Measurements from ENCODE around the gene KCNIP4. TPM values are rescaled to one million over a fixed set of nuclear protein-coding genes. Genes with fewer than 3 reads are reported as not detected.

The KCNIP4 gene
- total and polyA plus RNA-seq, 7 donors, result 0.03 TPM; not detected in 6

- Histone ChIP-seq H3K4me1 (no peaks in the 10 kb centered on the region), H3K27me3 (ENCODE audit: insufficient read depth in 3 of 3, low read length in 2 of 3) (no peaks in the 10 kb centered on the region), H3K27ac (no peak overlapping the region), H3K9me3 (no peaks in the 10 kb centered on the region), H3K36me3 (ENCODE audit: insufficient read depth in 1 of 2, low read depth in 1 of 2) (no peaks in the 10 kb centered on the region), H3K4me3 (no peak overlapping the region)
- intact Hi-C loops (cut with DNase I), result loop anchor here (5.0 to 10.0 kb wide), 2 partner anchors 251 to 253 kb away; no protein-coding TSS in a partner anchor
- WGBS, 3 donors, result 58 to 64% (median 60%) methylated on average over 4 of the region's 4 CpGs
- DNase-seq (no peak), ATAC-seq (no peak)
- no peak for TF ChIP-seq CTCF (IDR thresholded peaks at IDR 0.05)
These were observed 434.4 kb downstream of the KCNIP4 start for GRCh38 chr4:21514022-21514694.

GRCh38 chr4:21512353-21512752 is 436.2 kb downstream of the KCNIP4 start:
- 87 to 89% (median 89%) methylated on average over 1 of the region's 1 CpG for WGBS, 3 donors
- H3K27ac ChIP-seq, result no peak overlapping the region
- no peak overlapping the region for H3K4me3 ChIP-seq
- intact Hi-C loops (cut with DNase I), result loop anchor here (5.0 to 10.0 kb wide), 2 partner anchors 252 to 255 kb away; no protein-coding TSS in a partner anchor
- H3K27me3 ChIP-seq (ENCODE audit: insufficient read depth in 3 of 3, low read length in 2 of 3), result no peaks in the 10 kb centered on the region
- no peaks in the 10 kb centered on the region for H3K9me3 ChIP-seq
- no peaks in the 10 kb centered on the region for H3K36me3 ChIP-seq (ENCODE audit: insufficient read depth in 1 of 2, low read depth in 1 of 2)
- DNase-seq, result no peak
- no peak for TF ChIP-seq CTCF (IDR thresholded peaks at IDR 0.05)
- no peak for ATAC-seq
- no peaks in the 10 kb centered on the region for H3K4me1 ChIP-seq

GRCh38 chr4:21507439-21507838 is 441.1 kb downstream of the KCNIP4 start:
- Histone ChIP-seq H3K4me1 (no peaks in the 10 kb centered on the region), H3K27ac (no peak overlapping the region), H3K27me3 (ENCODE audit: insufficient read depth in 3 of 3, low read length in 2 of 3) (no peaks in the 10 kb centered on the region), H3K36me3 (ENCODE audit: insufficient read depth in 1 of 2, low read depth in 1 of 2) (no peaks in the 10 kb centered on the region), H3K4me3 (no peak overlapping the region), H3K9me3 (no peaks in the 10 kb centered on the region)
- WGBS, 3 donors, result 82 to 90% (median 84%) methylated on average over 4 of the region's 4 CpGs
- ATAC-seq (no peak), DNase-seq (no peak)
- intact Hi-C loops (cut with DNase I), result no loop called here
- TF ChIP-seq CTCF (IDR thresholded peaks at IDR 0.05), result no peak

- Histone ChIP-seq H3K27me3 (ENCODE audit: insufficient read depth in 3 of 3, low read length in 2 of 3) (no peaks in the 10 kb centered on the region), H3K4me1 (no peaks in the 10 kb centered on the region), H3K36me3 (ENCODE audit: insufficient read depth in 1 of 2, low read depth in 1 of 2) (no peaks in the 10 kb centered on the region), H3K27ac (no peak overlapping the region), H3K9me3 (no peaks in the 10 kb centered on the region), H3K4me3 (no peak overlapping the region)
- no peak for TF ChIP-seq CTCF (IDR thresholded peaks at IDR 0.05)
- no peak for DNase-seq
- ATAC-seq, result no peak
- 45 to 73% (median 61%) methylated on average over 1 of the region's 1 CpG for WGBS, 3 donors
- intact Hi-C loops (cut with DNase I), result no loop called here
These were observed 457.9 kb downstream of the KCNIP4 start for GRCh38 chr4:21490682-21491081.

GRCh38 chr4:21476757-21477156 is 471.8 kb downstream of the KCNIP4 start:
- no peak for DNase-seq
- Histone ChIP-seq H3K4me1 (no peaks in the 10 kb centered on the region), H3K27me3 (ENCODE audit: insufficient read depth in 3 of 3, low read length in 2 of 3) (peaks cover 0 to 2% (median 0%) of the 10 kb centered on the region in 3 donors), H3K4me3 (no peak overlapping the region), H3K27ac (no peak overlapping the region), H3K36me3 (ENCODE audit: insufficient read depth in 1 of 2, low read depth in 1 of 2) (no peaks in the 10 kb centered on the region), H3K9me3 (no peaks in the 10 kb centered on the region)
- no peak for ATAC-seq
- intact Hi-C loops (cut with DNase I), result no loop called here
- TF ChIP-seq CTCF (IDR thresholded peaks at IDR 0.05), result no peak
- 17 to 24% (median 21%) methylated on average over 3 of the region's 3 CpGs for WGBS, 3 donors

Data from psoas muscle (tissue), 8 donors.